Subcutaneous adipose tissue (tissue), 4 donors: ENCODE results near the gene NCAPH2. TPM values are rescaled to one million over a fixed set of nuclear protein-coding genes. Genes with fewer than 3 reads are reported as not detected.

ENCODE experiments used
- CTCF ChIP-seq: fragments of 450-650 bp; IDR thresholded peaks from one replicate; pipeline ENCODE4 v1.5.1; 2016; ENCODE audit warnings: low read depth, mild to moderate bottlenecking, control low read depth, antibody characterized with exemption, moderate library complexity
- total RNA-seq, 4 donors: library from RNA; depleted of rRNA; stranded (reverse); fragments of >200 nt; gene quantifications; one replicate each; pipeline ENCODE4 v1.1.0, GENCODE V29; 2016

The NCAPH2 gene
- total RNA-seq, 4 donors from 2014 or later, result 15.3 to 55.6 (median 27.8) TPM

GRCh38 chr22:50476868-50477267 lies 31.2 kb upstream of the NCAPH2 start:
- TF ChIP-seq CTCF, result no peak

DNA sequence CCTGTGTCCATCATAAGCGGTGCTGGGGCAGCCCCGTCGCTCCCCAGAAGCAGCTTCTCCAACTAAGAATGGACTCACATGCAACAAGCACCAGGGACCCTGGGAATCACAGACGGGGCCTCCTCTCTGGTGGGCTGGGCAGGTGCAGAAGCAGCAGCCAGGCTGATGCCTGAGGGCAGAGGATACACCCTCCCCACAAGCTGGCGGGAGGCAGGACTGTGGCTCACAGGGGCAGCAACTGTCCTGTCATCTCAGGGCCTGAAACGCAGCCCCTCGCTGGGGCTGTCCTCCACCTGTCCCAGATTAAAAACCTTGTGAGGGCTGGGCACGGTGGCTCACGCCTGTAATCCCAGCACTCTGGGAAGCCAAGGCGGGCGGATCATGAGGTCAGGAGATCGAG lies 30.1 kb upstream of the NCAPH2 start:
- no peak for TF ChIP-seq CTCF

DNA sequence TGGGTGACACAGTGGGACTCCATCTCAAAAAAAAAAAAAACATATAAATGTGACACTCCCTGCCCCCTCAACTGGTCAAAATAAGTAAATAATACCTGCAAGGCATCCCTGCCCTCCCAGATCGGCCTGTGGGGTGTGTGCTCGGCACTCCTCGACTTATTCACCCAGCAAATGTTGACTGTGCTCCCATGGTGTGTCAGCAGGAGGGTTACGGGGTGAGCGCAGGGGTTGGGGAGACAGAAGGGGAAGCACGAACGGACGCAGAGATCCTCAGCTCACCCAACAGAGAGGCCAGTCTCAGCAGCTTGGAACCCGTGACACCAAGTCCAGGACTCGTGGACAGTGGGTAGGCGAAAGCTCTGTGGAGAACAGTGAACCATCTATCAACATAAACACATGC lies 28.3 kb upstream of the NCAPH2 start:
- no peak for TF ChIP-seq CTCF

GRCh38 chr22:50481045-50481439 lies 27.0 kb upstream of the NCAPH2 start:
- no peak for TF ChIP-seq CTCF

DNA sequence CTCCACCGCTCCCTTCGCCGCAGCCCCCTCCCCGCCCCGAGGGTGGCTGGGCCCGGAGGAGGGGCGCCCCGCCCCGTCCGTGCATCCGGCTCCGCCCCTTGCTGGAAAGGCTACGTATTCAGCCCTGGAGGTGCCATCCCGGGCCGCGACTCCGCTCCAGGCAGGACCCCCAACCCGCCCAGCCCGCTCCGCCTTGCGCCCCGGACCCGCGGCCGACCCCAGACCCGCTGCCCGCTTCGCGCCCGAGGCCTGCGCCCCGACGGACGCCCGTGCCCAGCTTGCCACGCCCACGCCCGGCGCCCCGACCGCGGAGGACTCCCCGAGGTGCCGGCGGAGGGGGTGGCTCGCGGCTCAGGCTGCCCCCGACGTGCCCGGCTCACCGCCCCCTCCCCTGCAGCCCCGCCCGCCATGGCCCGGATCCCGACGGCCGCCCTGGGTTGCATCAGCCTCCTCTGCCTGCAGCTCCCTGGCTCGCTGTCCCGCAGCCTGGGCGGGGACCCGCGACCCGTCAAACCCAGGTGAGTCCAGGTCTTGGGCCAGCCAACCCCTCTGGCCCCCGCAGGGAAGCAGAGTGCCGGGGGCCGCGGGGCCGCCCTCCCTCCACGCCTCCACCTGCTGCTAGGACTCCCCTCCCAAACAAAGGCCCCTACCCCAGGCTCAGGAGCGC lies 26.5 kb upstream of the NCAPH2 start, which contains the start of gene ADM2:
Gene ADM2 (plus strand): TSS at position 104 of the 667 bp plus-strand sequence. CDS start 305 bp downstream, at position 409.
- no peak for TF ChIP-seq CTCF

- TF ChIP-seq CTCF, result no peak
These were observed 25.6 kb upstream of the NCAPH2 start for GRCh38 chr22:50482107-50483074.

DNA sequence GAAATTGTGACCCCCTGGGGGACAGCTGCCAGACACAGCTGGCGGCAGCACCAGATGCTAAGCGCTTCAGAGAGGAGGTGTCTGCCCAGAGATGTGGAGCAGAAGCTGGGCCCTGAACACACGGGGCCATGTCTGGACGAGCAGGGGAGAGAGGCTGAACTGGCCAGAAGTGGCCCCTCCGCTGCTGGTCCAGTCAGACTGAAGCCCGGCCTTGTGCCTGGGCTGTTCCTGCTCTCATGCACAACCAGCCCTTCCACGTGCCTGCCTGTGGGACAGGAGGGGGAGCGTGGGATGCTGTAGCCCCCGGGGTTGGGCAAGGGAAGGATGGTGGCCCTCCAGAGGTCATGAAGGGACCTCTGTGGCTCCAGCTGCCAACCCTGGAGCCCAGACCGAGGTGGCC lies 24.9 kb upstream of the NCAPH2 start:
- TF ChIP-seq CTCF, result no peak
